Measurements from ENCODE around the gene TRPM8. TPM values are rescaled to one million over a fixed set of nuclear protein-coding genes. Genes with fewer than 3 reads are reported as not detected.

TRPM8 gene
- total and polyA plus RNA-seq, 2 experiments from 2014 or later: 0.11 to 0.14 TPM

DNA sequence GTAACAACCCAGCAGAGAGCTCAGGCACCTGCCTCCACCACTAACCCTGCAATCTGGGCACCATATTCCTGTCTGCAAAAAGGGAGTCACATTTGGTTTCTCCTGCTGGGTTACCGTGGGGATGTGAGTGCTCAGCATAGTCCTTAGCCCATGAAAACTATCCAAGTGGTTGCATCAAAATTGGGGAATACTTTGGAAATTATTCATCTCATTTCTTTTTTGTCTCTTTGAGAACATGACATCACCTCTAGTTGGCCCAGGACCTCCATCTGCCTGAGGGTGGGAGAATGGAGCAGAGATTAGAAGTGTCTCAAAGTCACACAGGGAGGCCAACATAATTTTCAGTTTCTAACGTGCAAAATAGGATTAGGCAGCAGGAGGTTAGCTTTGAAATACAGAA, 114.0 kb downstream of the TRPM8 start (continued):
- TF ChIP-seq, protein P1, sequence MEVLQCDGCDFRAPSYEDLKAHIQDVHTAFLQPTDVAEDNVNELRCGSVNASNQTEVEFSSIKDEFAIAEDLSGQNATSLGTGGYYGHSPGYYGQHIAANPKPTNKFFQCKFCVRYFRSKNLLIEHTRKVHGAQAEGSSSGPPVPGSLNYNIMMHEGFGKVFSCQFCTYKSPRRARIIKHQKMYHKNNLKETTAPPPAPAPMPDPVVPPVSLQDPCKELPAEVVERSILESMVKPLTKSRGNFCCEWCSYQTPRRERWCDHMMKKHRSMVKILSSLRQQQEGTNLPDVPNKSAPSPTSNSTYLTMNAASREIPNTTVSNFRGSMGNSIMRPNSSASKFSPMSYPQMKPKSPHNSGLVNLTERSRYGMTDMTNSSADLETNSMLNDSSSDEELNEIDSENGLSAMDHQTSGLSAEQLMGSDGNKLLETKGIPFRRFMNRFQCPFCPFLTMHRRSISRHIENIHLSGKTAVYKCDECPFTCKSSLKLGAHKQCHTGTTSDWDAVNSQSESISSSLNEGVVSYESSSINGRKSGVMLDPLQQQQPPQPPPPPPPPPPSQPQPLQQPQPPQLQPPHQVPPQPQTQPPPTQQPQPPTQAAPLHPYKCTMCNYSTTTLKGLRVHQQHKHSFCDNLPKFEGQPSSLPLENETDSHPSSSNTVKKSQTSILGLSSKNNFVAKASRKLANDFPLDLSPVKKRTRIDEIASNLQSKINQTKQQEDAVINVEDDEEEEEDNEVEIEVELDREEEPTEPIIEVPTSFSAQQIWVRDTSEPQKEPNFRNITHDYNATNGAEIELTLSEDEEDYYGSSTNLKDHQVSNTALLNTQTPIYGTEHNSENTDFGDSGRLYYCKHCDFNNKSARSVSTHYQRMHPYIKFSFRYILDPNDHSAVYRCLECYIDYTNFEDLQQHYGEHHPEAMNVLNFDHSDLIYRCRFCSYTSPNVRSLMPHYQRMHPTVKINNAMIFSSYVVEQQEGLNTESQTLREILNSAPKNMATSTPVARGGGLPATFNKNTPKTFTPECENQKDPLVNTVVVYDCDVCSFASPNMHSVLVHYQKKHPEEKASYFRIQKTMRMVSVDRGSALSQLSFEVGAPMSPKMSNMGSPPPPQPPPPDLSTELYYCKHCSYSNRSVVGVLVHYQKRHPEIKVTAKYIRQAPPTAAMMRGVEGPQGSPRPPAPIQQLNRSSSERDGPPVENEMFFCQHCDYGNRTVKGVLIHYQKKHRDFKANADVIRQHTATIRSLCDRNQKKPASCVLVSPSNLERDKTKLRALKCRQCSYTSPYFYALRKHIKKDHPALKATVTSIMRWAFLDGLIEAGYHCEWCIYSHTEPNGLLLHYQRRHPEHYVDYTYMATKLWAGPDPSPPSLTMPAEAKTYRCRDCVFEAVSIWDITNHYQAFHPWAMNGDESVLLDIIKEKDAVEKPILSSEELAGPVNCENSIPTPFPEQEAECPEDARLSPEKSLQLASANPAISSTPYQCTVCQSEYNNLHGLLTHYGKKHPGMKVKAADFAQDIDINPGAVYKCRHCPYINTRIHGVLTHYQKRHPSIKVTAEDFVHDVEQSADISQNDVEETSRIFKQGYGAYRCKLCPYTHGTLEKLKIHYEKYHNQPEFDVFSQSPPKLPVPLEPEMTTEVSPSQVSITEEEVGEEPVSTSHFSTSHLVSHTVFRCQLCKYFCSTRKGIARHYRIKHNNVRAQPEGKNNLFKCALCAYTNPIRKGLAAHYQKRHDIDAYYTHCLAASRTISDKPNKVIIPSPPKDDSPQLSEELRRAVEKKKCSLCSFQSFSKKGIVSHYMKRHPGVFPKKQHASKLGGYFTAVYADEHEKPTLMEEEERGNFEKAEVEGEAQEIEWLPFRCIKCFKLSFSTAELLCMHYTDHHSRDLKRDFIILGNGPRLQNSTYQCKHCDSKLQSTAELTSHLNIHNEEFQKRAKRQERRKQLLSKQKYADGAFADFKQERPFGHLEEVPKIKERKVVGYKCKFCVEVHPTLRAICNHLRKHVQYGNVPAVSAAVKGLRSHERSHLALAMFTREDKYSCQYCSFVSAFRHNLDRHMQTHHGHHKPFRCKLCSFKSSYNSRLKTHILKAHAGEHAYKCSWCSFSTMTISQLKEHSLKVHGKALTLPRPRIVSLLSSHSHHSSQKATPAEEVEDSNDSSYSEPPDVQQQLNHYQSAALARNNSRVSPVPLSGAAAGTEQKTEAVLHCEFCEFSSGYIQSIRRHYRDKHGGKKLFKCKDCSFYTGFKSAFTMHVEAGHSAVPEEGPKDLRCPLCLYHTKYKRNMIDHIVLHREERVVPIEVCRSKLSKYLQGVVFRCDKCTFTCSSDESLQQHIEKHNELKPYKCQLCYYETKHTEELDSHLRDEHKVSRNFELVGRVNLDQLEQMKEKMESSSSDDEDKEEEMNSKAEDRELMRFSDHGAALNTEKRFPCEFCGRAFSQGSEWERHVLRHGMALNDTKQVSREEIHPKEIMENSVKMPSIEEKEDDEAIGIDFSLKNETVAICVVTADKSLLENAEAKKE (CRISPR knock-in tag; IDR thresholded peaks at IDR 0.05): no peak
- no peak for TF ChIP-seq ZNF331 (CRISPR knock-in tag; IDR thresholded peaks at IDR 0.05; ENCODE audit: low read depth)
- TF ChIP-seq POLR2AphosphoS5 (IDR thresholded peaks at IDR 0.05; ENCODE audit: low read depth): no peak
- TF ChIP-seq ZNF114 (CRISPR knock-in tag; IDR thresholded peaks at IDR 0.05): no peak
- no peak for TF ChIP-seq CREB1 (CRISPR knock-in tag; IDR thresholded peaks at IDR 0.05; ENCODE audit: low read depth)
- TF ChIP-seq NANOG (IDR thresholded peaks at IDR 0.05; ENCODE audit: borderline replicate concordance): no peak

GRCh38 chr2:234032279-234032856, 115.2 kb downstream of the TRPM8 start:
- H2AFZ ChIP-seq: no peak overlapping the region
- no peaks in the 10 kb centered on the region for H3K9me2 ChIP-seq (ENCODE audit: insufficient read depth)
- no peak for DNase-seq (ENCODE audit: low spot score)
- no peak overlapping the region for H3K4me2 ChIP-seq
- no peaks in the 10 kb centered on the region for H3K36me3 Mint-ChIP-seq (ENCODE audit: low read depth)
- no peak overlapping the region for H3K4me3 ChIP-seq
- H3K4me1 Mint-ChIP-seq: no peaks in the 10 kb centered on the region; the same call in 2 of the 3 replicates
- no peak overlapping the region for H3K27ac ChIP-seq (ENCODE audit: low read depth)
- no peaks in the 10 kb centered on the region for H3K4me1 ChIP-seq (ENCODE audit: insufficient read depth)
- no peak overlapping the region for H3K4me3 Mint-ChIP-seq
- H4K20me1 ChIP-seq (replicated peaks; ENCODE audit: insufficient read depth): no peaks in the 10 kb centered on the region
- H3K79me2 ChIP-seq (replicated peaks; ENCODE audit: insufficient read depth): no peaks in the 10 kb centered on the region
- no peaks in the 10 kb centered on the region for H3K27me3 ChIP-seq (ENCODE audit: insufficient read depth)
- no peaks in the 10 kb centered on the region; the same call in 2 of the 3 replicates for H3K9me3 Mint-ChIP-seq
- no peaks in the 10 kb centered on the region for H3K27me3 Mint-ChIP-seq (ENCODE audit: insufficient read depth, low read depth, poor library complexity)
- ATAC-seq: no peak
- no peaks in the 10 kb centered on the region for H3F3A ChIP-seq (replicated peaks; ENCODE audit: low read depth)
- no peaks in the 10 kb centered on the region for H3K36me3 ChIP-seq (ENCODE audit: insufficient read depth)
- H3K27ac Mint-ChIP-seq: no peak overlapping the region
- TF ChIP-seq, protein P2, sequence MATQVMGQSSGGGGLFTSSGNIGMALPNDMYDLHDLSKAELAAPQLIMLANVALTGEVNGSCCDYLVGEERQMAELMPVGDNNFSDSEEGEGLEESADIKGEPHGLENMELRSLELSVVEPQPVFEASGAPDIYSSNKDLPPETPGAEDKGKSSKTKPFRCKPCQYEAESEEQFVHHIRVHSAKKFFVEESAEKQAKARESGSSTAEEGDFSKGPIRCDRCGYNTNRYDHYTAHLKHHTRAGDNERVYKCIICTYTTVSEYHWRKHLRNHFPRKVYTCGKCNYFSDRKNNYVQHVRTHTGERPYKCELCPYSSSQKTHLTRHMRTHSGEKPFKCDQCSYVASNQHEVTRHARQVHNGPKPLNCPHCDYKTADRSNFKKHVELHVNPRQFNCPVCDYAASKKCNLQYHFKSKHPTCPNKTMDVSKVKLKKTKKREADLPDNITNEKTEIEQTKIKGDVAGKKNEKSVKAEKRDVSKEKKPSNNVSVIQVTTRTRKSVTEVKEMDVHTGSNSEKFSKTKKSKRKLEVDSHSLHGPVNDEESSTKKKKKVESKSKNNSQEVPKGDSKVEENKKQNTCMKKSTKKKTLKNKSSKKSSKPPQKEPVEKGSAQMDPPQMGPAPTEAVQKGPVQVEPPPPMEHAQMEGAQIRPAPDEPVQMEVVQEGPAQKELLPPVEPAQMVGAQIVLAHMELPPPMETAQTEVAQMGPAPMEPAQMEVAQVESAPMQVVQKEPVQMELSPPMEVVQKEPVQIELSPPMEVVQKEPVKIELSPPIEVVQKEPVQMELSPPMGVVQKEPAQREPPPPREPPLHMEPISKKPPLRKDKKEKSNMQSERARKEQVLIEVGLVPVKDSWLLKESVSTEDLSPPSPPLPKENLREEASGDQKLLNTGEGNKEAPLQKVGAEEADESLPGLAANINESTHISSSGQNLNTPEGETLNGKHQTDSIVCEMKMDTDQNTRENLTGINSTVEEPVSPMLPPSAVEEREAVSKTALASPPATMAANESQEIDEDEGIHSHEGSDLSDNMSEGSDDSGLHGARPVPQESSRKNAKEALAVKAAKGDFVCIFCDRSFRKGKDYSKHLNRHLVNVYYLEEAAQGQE (IDR thresholded peaks at IDR 0.05; ENCODE audit: unreplicated experiment): no peak
- TF ChIP-seq CREB1 (CRISPR knock-in tag; IDR thresholded peaks at IDR 0.05; ENCODE audit: low read depth) (no peak), NANOG (IDR thresholded peaks at IDR 0.05; ENCODE audit: borderline replicate concordance) (no peak), STAT1 (IDR thresholded peaks at IDR 0.05; ENCODE audit: unreplicated experiment) (no peak), EZH2phosphoT487 (IDR thresholded peaks at IDR 0.05; ENCODE audit: unreplicated experiment) (no peak), ZNF114 (CRISPR knock-in tag; IDR thresholded peaks at IDR 0.05) (no peak), EZH2 (IDR thresholded peaks at IDR 0.05; ENCODE audit: low read depth, unreplicated experiment) (no peak)
- TF ChIP-seq, protein P3, sequence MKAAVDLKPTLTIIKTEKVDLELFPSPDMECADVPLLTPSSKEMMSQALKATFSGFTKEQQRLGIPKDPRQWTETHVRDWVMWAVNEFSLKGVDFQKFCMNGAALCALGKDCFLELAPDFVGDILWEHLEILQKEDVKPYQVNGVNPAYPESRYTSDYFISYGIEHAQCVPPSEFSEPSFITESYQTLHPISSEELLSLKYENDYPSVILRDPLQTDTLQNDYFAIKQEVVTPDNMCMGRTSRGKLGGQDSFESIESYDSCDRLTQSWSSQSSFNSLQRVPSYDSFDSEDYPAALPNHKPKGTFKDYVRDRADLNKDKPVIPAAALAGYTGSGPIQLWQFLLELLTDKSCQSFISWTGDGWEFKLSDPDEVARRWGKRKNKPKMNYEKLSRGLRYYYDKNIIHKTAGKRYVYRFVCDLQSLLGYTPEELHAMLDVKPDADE (IDR thresholded peaks at IDR 0.05): no peak

All from GM23338 (cell line).